ENCODE results near the gene NPIPA1. TPM values are rescaled to one million over a fixed set of nuclear protein-coding genes. Genes with fewer than 3 reads are reported as not detected.
"Not testable (repeated sequence)": the region's sequence is repeated elsewhere in the genome, so short reads cannot be mapped to it uniquely, and the experiment has no call there.

The NPIPA1 gene
- polyA plus RNA-seq, 6 donors from 2014 or later: 0.73 to 3.9 (median 1.3) TPM; not detected in 1

- not testable (repeated sequence) for ATAC-seq (ENCODE audit: low read depth in 2 of 2); H3K9me3 Mint-ChIP-seq; H3K4me3 Mint-ChIP-seq; DNase-seq; H3K36me3 Mint-ChIP-seq; H3K27ac Mint-ChIP-seq; H3K27me3 Mint-ChIP-seq
- peaks cover 15 to 20% (median 18%) of the 10 kb centered on the region in 3 donors for H3K4me1 Mint-ChIP-seq
These were observed 61.1 kb downstream of the NPIPA1 start for GRCh38 chr16:14998300-14998699.

- not testable (repeated sequence) for H3K27me3 Mint-ChIP-seq; ATAC-seq (ENCODE audit: low read depth in 2 of 2); DNase-seq; H3K27ac Mint-ChIP-seq; H3K9me3 Mint-ChIP-seq; H3K4me3 Mint-ChIP-seq
- Mint-ChIP-seq H3K36me3 (peaks cover 8 to 12% of the 10 kb centered on the region in 2 donors), H3K4me1 (peaks cover 7 to 13% (median 12%) of the 10 kb centered on the region in 3 donors)
These were observed 62.6 kb downstream of the NPIPA1 start for GRCh38 chr16:14999845-15000244.

Other genes starting within 250 kb of the NPIPA1 start
- not detected for gene PLA2G10, start 243.1 kb upstream of the NPIPA1 start, polyA plus RNA-seq (ENCODE audit: low read depth in 6 of 6)
- not detected for gene NPIPA3, start 234.0 kb upstream of the NPIPA1 start, polyA plus RNA-seq (ENCODE audit: low read depth in 6 of 6)
- gene NPIPA2, start 194.9 kb upstream of the NPIPA1 start, polyA plus RNA-seq (ENCODE audit: low read depth in 6 of 6): not detected
- 10 to 100 TPM; 15.9 to 45.1 (median 26.0) TPM for gene NOMO1, start 103.7 kb upstream of the NPIPA1 start, polyA plus RNA-seq (ENCODE audit: low read depth in 6 of 6)
- gene PDXDC1, start 37.6 kb downstream of the NPIPA1 start, polyA plus RNA-seq (ENCODE audit: low read depth in 6 of 6): 10 to 100 TPM; 24.1 to 38.6 (median 31.4) TPM
- 10 to 100 TPM; 47.2 to 77.4 (median 67.4) TPM for gene NTAN1, start 118.6 kb downstream of the NPIPA1 start, polyA plus RNA-seq (ENCODE audit: low read depth in 6 of 6)
- gene RRN3, start 156.8 kb downstream of the NPIPA1 start, polyA plus RNA-seq (ENCODE audit: low read depth in 6 of 6): 10 to 100 TPM; 10.9 to 23.7 (median 18.5) TPM

Measured in naive B cell (primary cell).